K562 (cell line): ENCODE results near the gene WDR13. TPM values are rescaled to one million over a fixed set of nuclear protein-coding genes. Genes with fewer than 3 reads are reported as not detected.

Experiments
- ASH1L ChIP-seq: fragments of 450-650 bp; IDR thresholded peaks from 2 replicates; pipeline ENCODE4 v1.6.1; 2018; ENCODE audit warnings: borderline replicate concordance, mild to moderate bottlenecking, low read depth; ENCODE audit not compliant: partially characterized antibody
- CCNT2 ChIP-seq: IDR thresholded peaks from 2 replicates; pipeline ENCODE4 v1.6.1; 2011; ENCODE audit warnings: borderline replicate concordance, low read depth, mild to moderate bottlenecking, moderate library complexity, mixed read lengths, low read length; ENCODE audit not compliant: insufficient read length; ENCODE audit errors: extremely low read depth
- DACH1 ChIP-seq: fragments of 450-650 bp; IDR thresholded peaks from 2 replicates; pipeline ENCODE4 v1.6.1; 2018; ENCODE audit not compliant: partially characterized antibody
- E2F5 ChIP-seq: sonication (generic); formaldehyde crosslinking; IDR thresholded peaks from 2 replicates; pipeline ENCODE4 v1.8.0; 2022; ENCODE audit warnings: mild to moderate bottlenecking, missing genetic modification reagents
- E2F8 ChIP-seq: fragments of 450-650 bp; IDR thresholded peaks from 2 replicates; pipeline ENCODE4 v1.7.1; 2018; ENCODE audit warnings: mild to moderate bottlenecking, low read depth; ENCODE audit not compliant: partially characterized antibody
- EHMT2 ChIP-seq: fragments of 450-650 bp; IDR thresholded peaks from 2 replicates; pipeline ENCODE4 v1.6.1; 2018; ENCODE audit warnings: antibody characterized with exemption
- GTF2E2 ChIP-seq: fragments of 200-800 bp; sonication (Bioruptor generic); IDR thresholded peaks from 2 replicates; pipeline ENCODE4 v1.6.1; 2016; ENCODE audit warnings: missing genetic modification characterization, missing compliant biosample characterization
- MYBL2 ChIP-seq, 2 experiments: fragments of 450-650 bp in 1 of 2; sonication (generic) in 1 of 2; formaldehyde crosslinking in 1 of 2; IDR thresholded peaks; 2 replicates each; pipeline versions ENCODE4 v1.6.1 to v1.8.1; 2017 to 2022; ENCODE audit warnings: borderline replicate concordance in 1 of 2, inconsistent platforms in 1 of 2, low read depth in 1 of 2, mild to moderate bottlenecking in 1 of 2, missing genetic modification reagents in 1 of 2, moderate library complexity in 1 of 2
- NEUROD1 ChIP-seq: fragments of 150-350 bp; IDR thresholded peaks from 2 replicates; pipeline ENCODE4 v1.6.1; 2014; ENCODE audit warnings: borderline replicate concordance, low read length, low read depth; ENCODE audit not compliant: partially characterized antibody
- NONO ChIP-seq, 2 experiments: fragments of 200-400 bp in 1 of 2; fragments of 450-650 bp in 1 of 2; formaldehyde crosslinking in 1 of 2; IDR thresholded peaks; 2 replicates each; pipeline ENCODE4 v1.6.1; 2017; ENCODE audit warnings: low read depth in 2 of 2, mild to moderate bottlenecking in 2 of 2, moderate library complexity in 2 of 2, low read length in 1 of 2
- SAP30 ChIP-seq: fragments of 200-600 bp; sonication (generic); IDR thresholded peaks from 2 replicates; pipeline ENCODE4 v1.6.1; 2012; ENCODE audit warnings: borderline replicate concordance, low read depth, mild to moderate bottlenecking, moderate library complexity, low read length, control low read depth, inconsistent platforms; ENCODE audit not compliant: insufficient read depth, poor library complexity, severe bottlenecking
- SNRNP70 ChIP-seq: fragments of 200-400 bp; formaldehyde crosslinking; optimal IDR thresholded peaks from 2 replicates; pipeline ENCODE3; 2017; ENCODE audit warnings: low read depth, low read length
- SP1 ChIP-seq: sonication (generic); formaldehyde crosslinking; IDR thresholded peaks from 2 replicates; pipeline ENCODE4 v1.8.1; 2022; ENCODE audit warnings: mild to moderate bottlenecking, missing genetic modification reagents
- TBP ChIP-seq: optimal IDR thresholded peaks from 2 replicates; pipeline ENCODE3; 2011; ENCODE audit warnings: low read depth, low read length, improper control_type of control experiment
- TRIM24 ChIP-seq, 2 experiments: fragments of 450-650 bp; IDR thresholded peaks; 2 replicates each; pipeline ENCODE4 v1.6.1; 2016
- ZNF146 ChIP-seq: IDR thresholded peaks from one replicate; pipeline ENCODE4 v1.6.1; 2018; ENCODE audit warnings: missing compliant biosample characterization; ENCODE audit not compliant: unreplicated experiment
- polyA plus RNA-seq, 8 experiments: library from polyadenylated mRNA; depleted of rRNA in 4 of 8; stranded (reverse) in 5 of 8; unstranded in 3 of 8; fragments of >200 nt; fragmentation: Nextera tagmentation in 2 of 8; fragmentation: Illumina TruSeq in 1 of 8; extraction: Ambion mirVana in 2 of 8; extraction: Trizol in 1 of 8; gene quantifications; 2 replicates each; pipeline versions ENCODE4 v1.2.1 to v1.2.3, GENCODE V29; 2011 to 2014; ENCODE audit warnings: inconsistent platforms in 1 of 8, missing spikeins in 1 of 8
- total RNA-seq, 7 experiments: library from RNA; depleted of rRNA in 6 of 7; stranded (reverse); fragments of >200 nt in 6 of 7; fragmentation: Illumina TruSeq in 2 of 7; extraction: Trizol in 2 of 7; gene quantifications; 2 replicates each; pipeline versions ENCODE4 v1.2.1 to v1.2.3, GENCODE V29; 2011 to 2021; ENCODE audit warnings: low replicate concordance in 1 of 7

The WDR13 gene
- total and polyA plus RNA-seq, 9 of the 15 experiments (the other 6 are each of a cell fraction or from before 2014, with no cell fraction given): 7.4 to 70.5 (median 31.4) TPM

GRCh38 chrX:48574270-48575266 lies 22.7 kb upstream of the WDR13 start, which contains the start of gene RBM3 (continued):
- TF ChIP-seq CCNT2 (peak; percentile 17), EHMT2 (no peak), TBP (peak; percentile 86), ASH1L (peak; percentile 78), NEUROD1 (peak; percentile 46), SAP30 (peak; percentile 83), TRIM24 (IDR thresholded peaks at IDR 0.05) (peak in 1 of 2 experiments; percentile 91; a peak in 2 of 4 replicates), E2F8 (peak; percentile 96), SNRNP70 (peak; percentile 49), MYBL2 (IDR thresholded peaks at IDR 0.05; ENCODE audit: low read depth) (no peak), MYBL2 (CRISPR knock-in tag; IDR thresholded peaks at IDR 0.05; ENCODE audit: borderline replicate concordance) (no peak), ZNF146 (no peak), SP1 (CRISPR knock-in tag) (peak; percentile 63), DACH1 (peak; percentile 99), NONO (IDR thresholded peaks at IDR 0.05; ENCODE audit: low read depth in 2 of 2, low read length in 1 of 2) (0 out of 4 replicates have a peak, but pooled peaks of 1 of the 2 experiments have one; percentile 56), E2F5 (CRISPR knock-in tag) (no peak), GTF2E2 (peak; percentile 51; the same call in 1 of the 2 replicates)
